CD4-positive, alpha-beta T cell treated with Interleukin-17A for 1 hour (primary cell): ENCODE measurements around the gene ST6GALNAC4.
"Not testable (repeated sequence)": the region's sequence is repeated elsewhere in the genome, so short reads cannot be mapped to it uniquely, and the experiment has no call there.

Source experiments
- DNase-seq: peaks from one replicate; pipeline ENCODE4 v3.0.0-alpha.2; 2020

Gene ST6GALNAC4

DNA sequence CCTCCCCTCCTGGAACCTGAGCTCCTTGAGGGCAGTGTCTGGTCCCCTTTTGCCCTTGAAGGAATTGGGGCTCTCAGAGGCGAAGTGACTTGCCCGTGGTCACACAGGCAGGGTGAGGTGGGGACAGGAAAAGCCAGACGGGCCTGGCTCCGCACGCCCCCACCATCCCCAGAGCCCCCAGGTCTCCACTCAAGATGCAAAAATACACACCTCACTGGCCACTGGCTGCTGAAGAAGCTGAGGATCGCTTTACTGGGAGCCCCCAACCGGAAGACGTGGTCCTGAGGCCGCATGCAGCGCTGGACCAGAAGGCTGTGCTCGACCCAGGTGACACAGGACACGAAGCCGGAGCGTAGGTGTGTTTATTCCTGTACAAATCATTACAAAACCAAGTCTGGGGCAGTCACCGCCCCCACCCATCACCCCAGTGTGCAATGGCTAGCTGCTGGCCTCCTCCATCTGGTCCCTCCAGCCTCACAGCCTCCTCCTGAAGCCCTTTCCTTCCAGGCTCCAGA, 31.8 kb downstream of the ST6GALNAC4 start:
- no peak for DNase-seq

DNA sequence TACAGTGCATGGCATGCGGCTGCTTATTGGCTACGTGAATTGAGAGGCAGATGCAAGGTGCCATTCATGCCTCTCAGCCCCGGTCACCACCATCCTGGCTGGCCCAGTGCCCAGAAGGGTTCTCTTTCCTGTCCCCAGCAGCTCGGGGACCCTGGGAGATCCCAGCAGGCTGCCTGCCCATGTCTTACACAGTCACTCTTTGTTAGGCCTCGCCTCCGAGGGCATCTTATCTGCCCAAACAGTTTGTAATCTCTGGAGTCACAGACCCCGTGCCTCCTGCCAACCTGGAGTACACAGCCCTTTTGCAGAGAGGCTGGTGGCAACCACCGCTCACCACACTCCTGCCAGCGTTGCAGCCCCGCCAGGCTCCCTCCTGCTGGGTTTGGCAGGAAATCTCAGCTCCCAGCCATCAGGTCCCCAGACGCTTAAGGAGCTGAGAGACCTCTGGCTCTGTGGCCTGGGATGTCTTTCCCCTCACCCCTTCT, 32.4 kb downstream of the ST6GALNAC4 start:
- DNase-seq = no peak

DNA sequence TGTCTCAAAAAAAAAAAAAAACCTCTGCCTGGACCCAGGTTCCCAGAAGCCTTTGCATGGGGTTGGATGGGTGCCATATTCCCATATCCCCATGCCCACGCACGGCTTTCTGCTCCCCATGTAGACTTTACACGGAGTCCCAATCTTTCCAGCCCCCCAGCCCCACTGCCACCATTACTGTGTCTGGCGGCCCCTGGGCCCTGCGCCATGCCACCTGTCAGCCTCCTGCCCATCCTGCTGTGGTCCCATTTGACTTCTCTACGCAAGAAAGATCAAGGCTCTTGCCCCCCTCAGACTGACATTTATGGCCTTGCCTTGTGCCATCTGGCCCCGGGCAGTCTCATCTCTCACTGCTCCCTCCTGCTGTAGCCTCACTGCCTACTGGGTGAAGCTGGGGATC, 32.9 kb downstream of the ST6GALNAC4 start:
- no peak for DNase-seq

DNA sequence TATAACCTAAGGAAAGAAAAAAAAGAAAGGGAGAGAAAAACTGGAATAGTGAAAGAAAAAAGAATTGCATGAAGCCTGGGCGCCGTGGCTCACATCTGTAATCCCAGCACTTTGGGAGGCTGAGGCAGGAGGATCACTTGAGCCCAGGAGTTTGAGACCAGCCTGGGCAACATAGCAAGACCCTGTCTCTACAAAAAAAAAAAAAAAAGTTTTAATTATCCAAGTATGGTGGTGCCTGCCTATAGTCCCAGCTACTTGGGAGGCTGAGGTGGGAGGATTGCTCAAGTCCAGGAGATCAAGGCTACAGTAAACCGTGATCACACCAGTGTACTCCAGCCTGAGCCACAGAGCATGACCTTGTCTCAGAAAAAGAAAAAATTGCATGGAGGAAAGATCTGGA, 35.1 kb downstream of the ST6GALNAC4 start:
- DNase-seq = not testable (repeated sequence)

DNA sequence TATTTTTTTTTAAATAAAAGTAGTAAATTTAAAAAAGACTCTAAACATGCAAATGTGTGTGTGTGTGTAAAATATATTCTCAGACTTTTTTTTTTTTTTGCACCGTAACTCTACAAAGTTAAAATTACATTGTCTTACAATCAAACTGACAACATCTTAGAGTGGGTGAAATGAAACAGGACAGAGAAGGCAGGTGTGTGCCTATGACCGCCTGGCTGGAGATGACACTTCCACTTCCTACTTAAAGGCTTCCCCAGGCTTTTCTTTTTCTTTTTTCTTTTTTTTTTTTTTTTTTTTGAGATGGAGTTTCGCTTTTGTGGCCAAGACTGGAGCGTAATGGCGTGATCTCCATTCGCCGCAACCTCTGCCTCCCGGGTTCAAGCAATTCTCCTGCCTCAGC, 36.7 kb downstream of the ST6GALNAC4 start:
- DNase-seq = no peak

DNA sequence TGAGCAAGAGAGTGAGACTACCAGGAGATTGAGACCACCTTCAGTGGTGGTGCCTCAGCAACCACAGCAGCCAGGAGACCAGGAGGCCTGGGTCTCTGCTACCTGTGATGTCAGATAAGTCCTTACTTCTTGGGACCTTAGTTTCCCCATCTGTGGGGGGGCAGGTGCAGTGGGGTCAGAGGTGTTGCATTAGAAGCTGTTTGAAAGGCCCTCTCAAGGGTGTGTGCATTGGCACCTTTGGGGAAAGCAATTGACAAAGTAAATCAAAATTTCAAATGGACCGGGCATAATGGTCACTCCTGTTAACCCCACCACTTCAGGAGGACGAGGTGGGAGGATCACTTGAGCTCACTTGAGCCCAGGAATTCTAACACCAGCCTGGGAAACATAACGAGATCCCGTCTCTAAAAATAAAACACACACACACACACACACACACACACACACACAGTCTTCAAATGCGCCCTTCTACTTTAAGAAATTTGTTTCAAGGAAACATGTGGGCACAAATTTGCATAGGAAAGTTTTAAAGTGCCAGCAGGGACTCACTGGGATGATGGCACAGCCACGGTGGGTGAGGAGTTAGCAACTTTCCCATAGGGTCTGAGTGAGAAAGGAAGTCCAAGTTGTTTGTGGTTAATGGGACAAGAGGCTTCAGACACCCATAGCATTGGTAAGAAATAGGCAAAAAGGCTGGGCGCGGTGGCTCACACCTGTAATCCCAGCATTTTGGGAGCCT, 38.0 kb downstream of the ST6GALNAC4 start:
- no peak for DNase-seq

DNA sequence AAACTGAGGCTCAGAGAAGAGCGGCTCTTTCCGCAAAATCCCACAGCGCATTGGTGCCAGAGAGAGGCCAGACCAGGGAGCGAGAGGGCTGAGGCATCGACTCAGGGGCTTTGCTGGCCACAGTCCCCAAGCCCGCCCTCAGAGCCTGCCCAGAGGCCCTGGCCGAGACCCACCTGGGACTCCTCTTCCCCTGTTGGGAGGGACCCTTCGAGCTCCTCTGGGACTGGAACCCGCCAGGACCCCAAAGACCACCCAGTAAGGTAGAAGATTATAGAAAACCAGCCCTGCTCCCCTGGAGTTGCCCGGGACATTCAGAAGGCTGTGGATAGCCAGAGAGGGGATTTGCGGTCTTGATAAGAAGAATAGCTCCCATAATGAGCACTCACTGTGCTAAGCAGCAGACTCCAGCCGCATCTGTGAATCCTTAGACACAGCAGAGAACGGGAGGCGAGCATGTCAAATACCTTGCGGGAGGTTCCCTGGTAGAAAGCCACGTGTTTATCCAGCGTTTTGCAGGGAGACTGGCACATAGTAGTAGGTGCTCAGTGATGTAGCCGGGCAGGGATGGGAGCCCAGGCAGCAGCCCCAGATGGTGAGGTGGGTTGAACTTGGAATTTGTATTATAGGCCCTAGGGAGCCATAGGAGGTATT, 38.7 kb downstream of the ST6GALNAC4 start:
- no peak for DNase-seq

DNA sequence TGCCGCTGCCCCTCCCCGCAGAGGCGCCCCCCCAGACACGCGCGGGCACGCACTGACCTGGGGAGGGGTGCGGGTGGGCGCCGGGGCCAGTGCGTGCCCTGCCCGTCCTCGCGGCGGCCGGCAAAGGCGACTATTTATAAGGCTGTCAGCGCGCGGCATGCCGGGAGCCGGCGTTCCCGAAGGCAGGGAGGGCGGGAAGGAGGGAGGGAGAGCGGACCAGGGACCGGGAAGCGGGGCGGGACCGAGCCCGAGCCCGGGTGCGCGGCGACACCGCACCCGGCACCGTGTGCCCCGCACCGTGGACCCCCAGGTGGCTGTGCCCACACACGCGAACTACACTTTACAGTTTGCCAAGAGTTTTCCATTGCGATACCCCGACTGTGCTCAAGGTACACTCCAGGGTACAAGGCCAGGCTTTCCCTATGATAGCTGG, 39.3 kb downstream of the ST6GALNAC4 start, which contains the start of gene AK1:
Gene AK1 (minus strand): TSS at position 110 of the 433 bp plus-strand sequence. CDS start 3,058 bp downstream, outside the sequence.
- DNase-seq = no peak

DNA sequence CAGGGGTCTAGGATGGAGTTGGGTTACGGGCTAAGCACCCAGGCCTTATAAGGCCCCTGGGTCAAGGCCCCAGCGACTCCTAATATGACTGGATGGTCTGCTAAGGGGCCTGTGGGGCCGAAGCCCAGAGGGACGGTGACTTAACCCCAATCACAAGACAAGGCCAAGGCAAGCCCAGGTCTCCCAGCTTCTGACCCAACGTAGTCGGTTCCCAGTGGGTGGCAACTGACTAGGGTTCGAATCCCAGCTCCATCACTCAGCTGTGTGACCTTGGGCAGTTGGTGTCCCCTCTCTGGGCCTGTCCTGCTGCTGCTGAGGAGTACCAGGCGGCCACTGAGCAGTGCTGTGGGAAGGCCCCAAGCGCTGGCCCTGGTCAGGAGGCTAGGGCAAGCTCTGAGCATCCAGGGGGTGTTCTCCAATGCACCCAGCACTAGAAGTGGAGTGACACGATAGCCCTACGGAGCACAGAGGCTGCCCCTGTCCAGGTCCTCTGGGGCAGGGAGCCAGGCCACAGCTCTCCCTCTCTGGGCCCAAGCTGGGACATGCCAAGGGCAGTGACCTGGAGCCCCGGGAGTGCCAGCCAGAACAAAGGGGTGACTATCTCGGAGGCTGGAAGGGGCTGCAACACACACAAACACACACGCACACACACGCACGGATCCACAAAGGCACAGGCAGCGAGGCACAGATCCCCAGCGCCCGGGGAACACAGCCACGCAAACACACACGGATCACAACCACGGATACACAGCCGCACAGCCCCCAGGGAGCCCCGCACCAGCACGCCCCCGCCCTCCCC, 39.9 kb downstream of the ST6GALNAC4 start:
- DNase-seq = no peak

DNA sequence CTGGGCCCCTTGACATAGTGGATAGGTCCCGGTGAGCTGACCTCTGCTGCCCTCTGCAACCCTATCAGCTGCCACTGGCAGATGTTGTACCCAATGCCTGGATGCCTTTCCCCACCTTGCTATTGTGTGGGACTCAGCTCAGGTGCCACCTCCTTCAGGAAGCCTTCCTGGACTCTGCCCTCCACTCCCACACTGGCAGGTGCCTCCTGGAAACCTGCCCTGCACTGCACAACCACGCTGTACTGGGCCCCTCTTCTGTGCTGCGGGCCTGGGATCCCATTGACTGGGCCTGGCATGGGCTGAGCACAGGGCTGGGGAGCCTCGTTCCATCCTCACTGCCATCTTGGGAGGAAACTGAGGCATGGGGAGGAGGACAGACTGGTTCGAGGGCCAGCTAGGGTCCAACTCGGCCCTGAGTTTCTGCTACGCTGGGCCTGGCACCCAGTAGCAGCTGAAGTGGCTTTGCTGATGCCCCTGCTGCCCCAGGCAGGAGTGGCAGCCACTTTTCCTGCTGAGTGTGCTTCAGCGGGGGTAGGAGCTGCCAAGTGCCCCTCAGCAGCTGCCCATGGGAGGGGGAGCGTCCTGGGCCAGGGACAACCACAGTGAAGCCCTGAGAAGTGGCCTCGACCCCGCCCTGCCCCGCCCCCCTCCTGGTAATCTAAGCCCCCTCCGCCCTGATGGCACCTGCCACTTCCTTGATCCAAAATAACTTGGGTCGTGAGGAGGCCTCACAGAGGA, 40.6 kb downstream of the ST6GALNAC4 start:
- DNase-seq = no peak

DNA sequence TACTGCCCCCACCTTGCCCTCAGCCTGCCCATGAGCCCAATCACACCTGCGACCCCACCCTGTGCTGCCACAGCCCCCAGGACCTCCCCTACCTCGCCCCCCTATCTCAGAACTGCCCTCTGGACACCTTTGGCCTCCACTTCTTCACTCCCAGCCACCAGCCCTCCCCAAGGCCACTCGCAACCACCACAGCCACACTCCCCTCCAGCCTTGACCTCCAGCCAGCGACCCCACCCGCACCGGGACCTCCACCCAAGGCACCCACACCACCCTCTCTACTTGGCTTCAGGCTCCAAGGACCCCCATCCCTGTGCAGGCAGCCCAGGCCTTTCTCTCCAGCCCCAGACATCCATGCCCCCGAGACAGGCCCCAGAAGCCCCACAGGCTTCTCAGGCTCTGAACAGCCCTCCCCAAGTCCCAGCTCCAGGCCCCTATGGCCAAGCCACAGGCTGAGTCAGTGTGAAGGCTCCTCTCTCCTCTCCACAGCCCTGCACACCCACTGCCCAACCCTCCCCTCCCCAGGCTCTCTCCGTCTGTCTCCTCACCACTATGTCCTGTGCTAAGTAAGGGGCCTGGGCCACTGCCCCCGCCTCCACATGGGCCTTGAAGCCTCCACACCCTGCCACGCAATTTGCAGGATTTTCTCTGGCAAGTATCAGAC, 41.4 kb downstream of the ST6GALNAC4 start:
- no peak for DNase-seq

DNA sequence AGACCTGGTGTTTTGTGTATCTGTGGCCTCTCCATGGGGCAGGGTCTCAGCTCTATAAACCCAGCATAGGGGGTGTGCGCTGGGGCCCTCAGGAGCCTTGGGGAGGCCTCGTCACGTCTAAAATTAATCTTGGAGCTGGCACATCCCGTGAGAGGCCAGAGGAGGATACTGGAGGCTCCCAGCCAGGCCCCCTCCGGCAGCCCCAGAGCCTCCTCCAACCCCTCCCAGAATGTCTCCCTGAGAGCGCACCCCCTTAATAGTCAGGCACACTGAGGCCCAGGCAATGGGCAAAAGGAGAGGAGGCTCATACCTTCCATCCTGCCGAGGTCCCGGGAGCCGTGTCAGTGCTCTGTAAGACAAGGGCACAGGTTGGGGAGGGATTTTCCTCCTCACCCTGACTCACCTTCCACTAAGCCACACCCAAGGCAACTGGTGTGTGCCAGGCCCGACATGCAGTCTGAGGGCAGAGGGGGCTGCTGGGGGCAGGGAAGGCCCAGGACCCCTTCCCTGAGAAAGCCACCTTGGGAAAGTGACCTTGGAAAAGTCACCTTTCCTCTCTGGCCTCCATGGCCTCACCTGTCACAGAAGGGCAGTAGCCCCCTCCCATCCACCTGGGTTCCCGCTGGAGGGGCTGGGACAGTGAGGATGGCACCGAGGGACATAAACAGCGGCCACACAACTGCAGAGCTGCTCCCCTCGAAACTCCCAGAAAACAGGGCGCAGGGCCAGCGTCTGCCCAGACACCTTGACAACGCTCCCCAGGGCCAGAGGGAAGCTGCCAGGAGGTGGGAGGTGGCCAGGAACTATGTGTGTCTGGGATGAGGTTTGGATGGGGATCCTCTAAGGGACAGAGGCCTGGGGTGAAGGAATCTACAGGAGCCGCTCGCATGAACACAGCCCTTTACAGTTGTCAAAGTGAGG, 42.3 kb downstream of the ST6GALNAC4 start:
- DNase-seq = no peak

DNA sequence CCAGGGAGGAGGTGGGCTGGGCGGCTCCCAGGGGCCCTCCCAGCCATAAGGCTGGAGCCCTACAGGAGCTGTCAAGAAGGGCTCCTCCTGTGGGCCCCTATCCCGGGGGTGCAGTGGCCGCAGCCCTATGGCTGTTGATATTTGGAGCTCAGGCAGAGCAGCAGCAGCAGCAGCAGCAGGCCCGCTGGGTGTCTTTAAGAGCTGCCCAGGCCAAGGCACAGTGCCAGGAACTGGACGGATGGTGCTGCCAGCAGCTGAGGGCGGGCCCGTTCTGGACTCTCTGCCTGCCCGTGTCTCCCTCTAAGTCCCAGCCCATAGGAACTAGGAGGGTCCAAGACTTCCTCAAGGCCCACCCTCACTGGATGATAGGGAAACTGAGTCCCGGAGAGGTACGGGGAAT, 43.0 kb downstream of the ST6GALNAC4 start:
- DNase-seq = no peak

DNA sequence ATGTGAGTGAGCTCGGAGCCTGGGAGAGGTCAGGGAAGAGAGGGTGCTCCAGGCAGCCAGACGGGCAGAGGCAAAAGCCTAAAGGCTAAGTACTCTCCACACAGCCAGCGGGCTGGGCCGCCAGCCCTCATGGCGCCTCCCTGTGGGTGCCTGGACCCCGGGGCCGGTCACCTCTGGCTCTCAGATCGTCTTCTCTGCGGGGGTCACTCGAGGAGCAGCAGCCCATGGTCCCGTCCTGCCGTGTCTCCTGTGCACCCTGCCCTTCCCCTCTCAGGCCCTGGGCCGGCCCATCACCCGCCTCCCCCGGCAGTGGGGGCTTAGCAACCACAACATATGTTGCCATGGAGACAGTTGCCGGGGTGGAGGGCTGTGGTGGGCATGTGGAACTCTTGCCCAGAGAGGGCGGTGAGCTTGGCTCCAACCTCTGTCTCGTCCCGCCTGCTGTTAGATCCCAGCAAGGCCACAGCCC, 43.6 kb downstream of the ST6GALNAC4 start:
- DNase-seq = no peak

DNA sequence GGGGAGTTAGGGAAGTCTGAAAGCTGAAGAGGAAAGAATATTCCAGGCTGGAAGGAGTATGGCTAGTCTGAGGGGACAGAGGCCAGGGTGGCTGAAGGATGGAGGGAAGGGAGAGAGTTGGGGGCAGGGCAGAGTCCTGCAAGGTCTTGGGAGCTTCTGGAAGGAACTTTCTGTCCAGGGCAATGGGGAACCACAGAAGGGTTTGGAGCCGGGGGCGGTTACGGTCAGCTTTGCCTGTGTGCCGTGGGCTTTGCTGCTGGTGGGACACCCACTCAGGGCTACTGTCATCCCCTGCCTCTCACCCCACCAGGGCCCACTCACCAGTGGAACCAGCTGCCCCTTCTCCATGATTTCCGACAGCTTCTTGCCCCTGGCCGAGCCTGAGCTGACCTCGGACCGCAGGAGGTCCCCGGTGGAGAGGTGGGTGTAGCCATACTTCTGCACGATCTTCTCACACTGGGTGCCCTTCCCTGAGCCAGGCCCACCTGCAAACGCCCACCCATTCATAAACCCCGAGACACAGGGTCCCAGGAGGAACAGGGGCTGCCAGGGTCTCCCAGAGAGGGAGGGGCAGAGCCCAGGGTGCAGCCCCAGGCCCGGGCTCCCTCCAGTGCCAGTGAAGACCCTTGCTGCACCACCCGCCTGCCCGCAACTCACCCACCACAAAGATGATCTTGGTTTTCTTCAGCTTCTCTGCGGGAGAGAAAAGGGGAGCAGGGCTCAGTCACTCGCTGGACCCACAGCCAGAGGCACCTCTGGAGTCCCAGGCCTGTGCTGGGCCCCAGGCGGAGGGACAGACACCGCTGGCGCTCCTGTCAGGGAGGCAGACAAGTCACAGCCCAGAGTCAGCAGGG, 44.2 kb downstream of the ST6GALNAC4 start:
- DNase-seq = no peak

DNA sequence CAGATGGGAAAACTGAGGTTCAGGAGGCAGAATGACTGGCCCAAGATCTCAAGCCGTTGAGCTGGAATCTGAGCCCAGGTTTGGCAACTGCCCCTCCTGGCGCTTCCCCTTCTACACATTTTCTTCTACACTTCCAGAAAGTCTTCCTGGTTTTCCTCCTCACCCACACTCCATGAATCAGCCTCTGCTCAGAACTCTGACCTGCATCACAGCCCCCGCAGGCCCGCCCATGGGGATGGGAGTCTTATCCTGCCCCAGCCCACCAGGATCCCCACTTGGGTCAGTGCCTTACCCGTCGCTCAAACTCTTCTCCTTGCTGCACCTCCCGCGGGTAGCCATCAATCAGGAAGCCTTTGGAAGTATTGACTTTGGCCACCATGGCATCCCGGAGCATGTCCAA, 45.3 kb downstream of the ST6GALNAC4 start:
- no peak for DNase-seq

DNA sequence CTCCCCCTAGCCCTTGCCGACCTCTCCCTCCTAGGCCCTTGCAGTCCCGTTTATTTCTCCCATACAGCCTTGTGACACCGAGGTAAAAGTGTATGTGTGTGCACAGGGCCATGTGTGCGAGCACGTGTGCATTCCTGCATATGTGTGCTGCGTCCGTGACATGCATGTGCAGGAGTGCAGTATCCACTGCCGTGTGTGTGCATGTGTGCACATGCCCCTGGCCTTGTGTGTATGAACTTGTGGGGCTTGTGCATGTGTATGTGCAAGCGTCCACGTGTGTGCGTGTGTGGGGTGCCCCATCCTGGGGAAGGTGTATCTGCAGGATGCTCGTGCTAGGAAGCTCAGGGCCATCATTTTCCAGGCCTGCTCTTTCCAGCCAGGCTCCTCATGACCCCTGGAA, 46.0 kb downstream of the ST6GALNAC4 start:
- DNase-seq = no peak

DNA sequence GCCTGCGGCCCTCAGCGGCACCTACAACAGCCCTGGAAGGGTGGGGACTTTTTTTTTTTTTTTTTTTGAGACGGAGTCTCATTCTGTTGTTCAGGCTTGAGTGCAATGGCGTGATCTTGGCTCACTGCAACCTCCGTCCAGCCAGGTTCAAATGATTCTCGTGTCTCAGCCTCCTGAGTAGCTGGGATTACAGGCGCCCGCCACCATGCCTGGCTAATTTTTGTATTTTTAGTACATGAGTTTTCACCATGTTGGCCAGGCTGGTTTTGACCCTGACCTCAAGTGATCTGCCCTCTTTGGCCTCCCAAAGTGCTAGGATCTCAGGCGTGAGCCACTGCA, 46.7 kb downstream of the ST6GALNAC4 start:
- DNase-seq = not testable (repeated sequence)

DNA sequence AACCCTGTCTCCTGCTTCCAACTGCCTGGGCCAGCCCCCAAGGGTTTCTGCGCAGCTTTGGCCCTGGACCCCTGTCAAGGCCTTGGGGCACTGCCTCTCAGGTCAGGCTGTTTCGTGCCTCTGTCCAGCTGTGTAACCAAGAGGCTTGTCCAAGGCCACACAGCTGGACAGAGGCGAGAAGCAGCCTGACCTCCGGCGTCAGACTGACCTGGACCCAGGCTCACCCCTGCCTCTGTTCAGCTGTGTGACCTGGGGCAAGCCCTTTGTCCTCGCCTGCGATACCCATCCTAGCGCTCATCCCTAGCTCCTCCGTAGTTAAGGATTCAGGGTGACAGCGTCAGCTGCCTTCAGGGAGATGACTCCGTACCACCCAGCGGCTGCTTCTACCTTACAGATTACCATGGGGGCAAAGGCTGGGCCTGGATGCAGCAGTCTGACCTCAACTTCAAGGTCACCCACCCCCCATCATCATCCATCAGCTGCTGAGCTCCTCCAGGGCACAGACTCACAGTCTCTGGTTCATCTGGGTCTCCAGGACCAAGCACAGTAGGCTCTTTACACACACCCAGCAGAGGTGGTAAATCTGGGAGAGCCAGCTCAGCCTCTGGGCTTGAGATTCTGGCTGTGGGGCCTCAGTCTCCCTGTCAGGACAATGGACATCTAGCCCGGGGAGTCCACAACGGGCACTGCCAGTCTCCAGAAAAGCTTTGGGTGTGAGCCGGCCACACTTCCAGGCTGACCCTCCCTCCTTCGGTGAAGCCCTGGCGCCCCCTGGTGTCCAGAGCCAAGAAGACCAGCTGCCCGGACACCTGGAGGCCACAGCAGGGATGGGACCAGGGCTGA, 47.3 kb downstream of the ST6GALNAC4 start:
- peak; percentile 83 for DNase-seq
